Measurements from ENCODE around the gene RARB. TPM values are rescaled to one million over a fixed set of nuclear protein-coding genes. Genes with fewer than 3 reads are reported as not detected.

Gene RARB
- total and polyA plus RNA-seq, 8 donors = 1.7 to 28.0 (median 9.0) TPM

DNA sequence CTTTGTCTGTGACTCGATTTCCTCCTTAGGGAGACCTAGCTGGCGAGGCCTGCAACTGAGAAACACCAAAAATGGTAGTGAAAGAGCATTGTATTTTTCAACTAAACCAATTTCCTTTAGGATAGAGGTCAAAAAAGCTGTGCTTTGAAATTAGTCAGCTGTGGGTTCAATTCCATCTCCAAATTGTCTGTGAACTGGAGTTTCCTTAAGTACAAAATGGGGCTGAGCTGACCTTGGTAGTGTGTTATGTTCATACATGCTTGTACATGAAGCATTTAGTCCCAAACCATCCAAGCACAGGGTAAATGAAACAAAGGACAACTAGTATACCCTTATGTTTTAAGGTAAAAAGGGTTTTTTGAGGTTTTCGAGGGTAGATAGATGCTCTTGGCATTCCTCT, 99.3 kb downstream of the RARB start:
- no peak for DNase-seq
- no peaks in the 10 kb centered on the region for H3K27me3 ChIP-seq
- no peak overlapping the region for H3K4me3 ChIP-seq
- peaks cover 0 to 8% (median 0%) of the 10 kb centered on the region in 4 donors for H3K9me3 ChIP-seq
- 72 to 90% (median 88%) methylated on average over 3 of the region's 3 CpGs for WGBS, 5 donors
- H3K27ac ChIP-seq = no peak overlapping the region
- no peaks in the 10 kb centered on the region for H3K36me3 ChIP-seq
- H3K4me1 ChIP-seq = peaks cover 0 to 6% (median 2%) of the 10 kb centered on the region in 4 donors
- TF ChIP-seq POLR2A (IDR thresholded peaks at IDR 0.05) = no peak
- TF ChIP-seq, protein P1, sequence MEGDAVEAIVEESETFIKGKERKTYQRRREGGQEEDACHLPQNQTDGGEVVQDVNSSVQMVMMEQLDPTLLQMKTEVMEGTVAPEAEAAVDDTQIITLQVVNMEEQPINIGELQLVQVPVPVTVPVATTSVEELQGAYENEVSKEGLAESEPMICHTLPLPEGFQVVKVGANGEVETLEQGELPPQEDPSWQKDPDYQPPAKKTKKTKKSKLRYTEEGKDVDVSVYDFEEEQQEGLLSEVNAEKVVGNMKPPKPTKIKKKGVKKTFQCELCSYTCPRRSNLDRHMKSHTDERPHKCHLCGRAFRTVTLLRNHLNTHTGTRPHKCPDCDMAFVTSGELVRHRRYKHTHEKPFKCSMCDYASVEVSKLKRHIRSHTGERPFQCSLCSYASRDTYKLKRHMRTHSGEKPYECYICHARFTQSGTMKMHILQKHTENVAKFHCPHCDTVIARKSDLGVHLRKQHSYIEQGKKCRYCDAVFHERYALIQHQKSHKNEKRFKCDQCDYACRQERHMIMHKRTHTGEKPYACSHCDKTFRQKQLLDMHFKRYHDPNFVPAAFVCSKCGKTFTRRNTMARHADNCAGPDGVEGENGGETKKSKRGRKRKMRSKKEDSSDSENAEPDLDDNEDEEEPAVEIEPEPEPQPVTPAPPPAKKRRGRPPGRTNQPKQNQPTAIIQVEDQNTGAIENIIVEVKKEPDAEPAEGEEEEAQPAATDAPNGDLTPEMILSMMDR (IDR thresholded peaks at IDR 0.05) = no peak
- no peak for TF ChIP-seq POLR2AphosphoS5 (IDR thresholded peaks at IDR 0.05)
- no peak for TF ChIP-seq EP300 (IDR thresholded peaks at IDR 0.05)
- intact Hi-C loops (cut with DNase I; ENCODE audit: low total_unique reads) = no loop called here

DNA sequence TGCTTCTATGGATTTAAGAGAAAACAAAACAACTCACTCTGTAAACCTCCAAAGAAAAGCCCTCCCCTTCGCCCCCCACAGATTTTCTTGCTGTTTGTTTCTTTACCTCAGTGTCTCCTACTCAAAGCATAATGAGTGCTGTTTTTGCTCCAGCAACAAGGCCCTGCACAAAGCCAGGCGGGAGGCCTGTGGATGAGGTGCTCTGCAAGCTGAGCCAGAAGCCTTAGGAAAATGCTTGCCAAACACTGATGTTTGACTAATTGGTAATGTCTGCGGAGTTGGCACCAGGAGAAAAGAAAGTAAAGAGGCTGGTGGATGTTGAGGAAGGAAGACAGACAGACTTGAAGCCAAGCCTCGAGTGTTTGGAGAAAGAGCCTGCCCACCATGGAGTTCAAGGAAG, 99.7 kb downstream of the RARB start:
- peak in 1 of 2 donors; percentile 20 for DNase-seq
- Histone ChIP-seq H3K27me3 (no peaks in the 10 kb centered on the region), H3K36me3 (no peaks in the 10 kb centered on the region), H3K27ac (peak overlapping the region in 1 of 5 donors; percentile 29), H3K4me3 (no peak overlapping the region), H3K4me1 (peaks cover 0 to 6% (median 3%) of the 10 kb centered on the region in 4 donors), H3K9me3 (peaks cover 0 to 12% (median 0%) of the 10 kb centered on the region in 4 donors)
- intact Hi-C loops (cut with DNase I; ENCODE audit: low total_unique reads) = no loop called here
- no peak for TF ChIP-seq POLR2A (IDR thresholded peaks at IDR 0.05)
- TF ChIP-seq EP300 (IDR thresholded peaks at IDR 0.05) = peak; percentile 2
- no peak for TF ChIP-seq POLR2AphosphoS5 (IDR thresholded peaks at IDR 0.05)
- WGBS, 5 donors = 38 to 50% (median 41%) methylated on average over 4 of the region's 4 CpGs

DNA sequence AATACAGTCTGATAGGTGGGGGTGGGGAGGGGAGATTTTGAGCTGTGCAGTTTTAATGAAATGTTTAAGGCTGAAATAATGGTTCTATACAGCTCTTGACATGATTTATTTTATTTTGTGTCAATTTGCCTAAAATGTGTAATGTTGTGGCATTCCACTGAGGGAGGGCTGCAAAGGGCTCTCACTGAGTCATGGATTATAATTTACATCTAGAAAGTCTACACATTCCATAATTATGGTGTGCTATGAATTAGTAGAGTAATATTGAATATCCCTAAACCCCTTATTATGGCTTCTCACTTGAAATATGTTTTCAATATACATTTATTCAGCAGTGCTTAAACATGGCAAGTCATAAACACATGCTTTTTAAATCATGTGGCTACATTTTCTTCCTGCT, 103.9 kb downstream of the RARB start:
- peaks cover 0 to 13% (median 0%) of the 10 kb centered on the region in 4 donors for H3K9me3 ChIP-seq
- peaks cover 0 to 22% (median 14%) of the 10 kb centered on the region in 4 donors for H3K4me1 ChIP-seq
- H3K27me3 ChIP-seq = no peaks in the 10 kb centered on the region
- H3K36me3 ChIP-seq = no peaks in the 10 kb centered on the region
- no peak overlapping the region for H3K27ac ChIP-seq
- H3K4me3 ChIP-seq = no peak overlapping the region
- TF ChIP-seq POLR2A (IDR thresholded peaks at IDR 0.05) = no peak
- no peak for TF ChIP-seq POLR2AphosphoS5 (IDR thresholded peaks at IDR 0.05)
- TF ChIP-seq EP300 (IDR thresholded peaks at IDR 0.05) = no peak
- TF ChIP-seq, protein P1 (IDR thresholded peaks at IDR 0.05) = no peak
- no peak for DNase-seq
- intact Hi-C loops (cut with DNase I; ENCODE audit: low total_unique reads) = no loop called here

DNA sequence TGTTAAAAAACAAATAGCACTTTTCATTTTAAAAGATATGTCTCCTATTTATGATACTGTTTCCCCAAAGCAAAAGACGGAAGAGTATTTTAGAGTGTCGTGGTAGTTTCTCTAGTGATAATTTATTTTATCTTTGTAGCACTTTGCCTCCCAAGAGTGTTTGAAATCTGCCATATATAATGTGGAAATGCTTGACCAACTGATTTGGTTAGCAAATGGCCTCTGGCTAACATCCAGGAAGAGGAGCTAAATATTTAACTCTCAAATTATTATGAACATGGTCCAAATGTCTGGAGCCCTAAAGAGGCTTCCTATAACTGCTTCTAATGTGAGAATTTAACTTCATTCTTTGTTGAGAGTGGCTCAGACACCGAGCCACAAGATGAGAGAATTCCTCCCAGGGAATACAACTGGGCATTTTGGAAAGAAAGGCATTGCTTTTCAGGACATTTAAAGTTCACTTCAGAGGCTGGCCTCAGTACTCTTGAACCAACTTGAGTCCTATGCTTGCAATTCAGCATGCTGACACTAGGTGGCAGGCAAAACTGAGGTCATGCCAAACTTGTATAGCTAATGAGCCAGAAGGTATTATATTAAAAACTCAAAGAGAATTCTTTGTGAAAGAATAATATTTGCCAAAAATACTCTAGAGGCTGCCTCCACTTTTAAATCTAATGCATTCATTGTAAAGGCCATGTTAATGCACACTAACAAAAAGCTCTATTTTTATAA, 104.5 kb downstream of the RARB start:
- 80 to 92% (median 89%) methylated on average over 3 of the region's 3 CpGs for WGBS, 5 donors
- Histone ChIP-seq H3K9me3 (peaks cover 0 to 13% (median 0%) of the 10 kb centered on the region in 4 donors), H3K27me3 (no peaks in the 10 kb centered on the region), H3K36me3 (no peaks in the 10 kb centered on the region), H3K27ac (no peak overlapping the region), H3K4me3 (no peak overlapping the region), H3K4me1 (peaks cover 0 to 22% (median 14%) of the 10 kb centered on the region in 4 donors)
- intact Hi-C loops (cut with DNase I; ENCODE audit: low total_unique reads) = no loop called here
- no peak for TF ChIP-seq POLR2A (IDR thresholded peaks at IDR 0.05)
- TF ChIP-seq, protein P1 (IDR thresholded peaks at IDR 0.05) = peak in 2 of 7 experiments; percentile 17 to 26
- DNase-seq = peak in 1 of 2 donors; percentile 28

DNA sequence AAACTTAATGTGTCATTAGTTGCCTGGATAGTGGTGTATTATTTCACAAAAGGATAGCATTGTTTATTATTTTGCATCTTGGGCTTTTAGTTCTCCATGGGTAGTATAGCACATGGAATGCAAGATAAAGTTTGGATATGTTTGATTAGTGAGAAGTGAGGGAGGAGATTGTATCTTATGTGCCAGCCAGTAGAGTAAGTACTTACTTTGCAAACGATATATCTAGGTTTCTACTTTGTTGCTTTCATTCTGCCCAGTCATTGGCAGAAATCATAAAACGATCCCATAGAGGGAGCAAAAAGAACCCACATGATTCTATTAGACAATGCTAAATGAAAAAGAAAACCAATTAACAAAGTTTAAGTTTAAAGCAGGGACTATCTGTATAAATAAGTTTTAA, 105.3 kb downstream of the RARB start:
- no peak overlapping the region for H3K4me3 ChIP-seq
- no peak for DNase-seq
- H3K4me1 ChIP-seq = peaks cover 0 to 22% (median 11%) of the 10 kb centered on the region in 4 donors
- H3K27ac ChIP-seq = peak overlapping the region in 1 of 5 donors; percentile 48
- no peak for TF ChIP-seq POLR2AphosphoS5 (IDR thresholded peaks at IDR 0.05)
- TF ChIP-seq POLR2A (IDR thresholded peaks at IDR 0.05) = no peak
- TF ChIP-seq, protein P1 (IDR thresholded peaks at IDR 0.05) = no peak
- no peak for TF ChIP-seq EP300 (IDR thresholded peaks at IDR 0.05)
- 21 to 33% (median 25%) methylated on average over 2 of the region's 2 CpGs for whole genome bisulfite sequencing, 5 donors
- H3K9me3 ChIP-seq = peaks cover 0 to 13% (median 0%) of the 10 kb centered on the region in 4 donors
- no peaks in the 10 kb centered on the region for H3K27me3 ChIP-seq
- no peaks in the 10 kb centered on the region for H3K36me3 ChIP-seq
- intact Hi-C loops (cut with DNase I; ENCODE audit: low total_unique reads) = no loop called here

Measured in stomach (tissue), 9 donors.